Lower leg skin (tissue), 3 donors: ENCODE results near the gene PDZD2.
"Not testable (repeated sequence)": the region's sequence is repeated elsewhere in the genome, so short reads cannot be mapped to it uniquely, and the experiment has no call there.

Source experiments
- CTCF ChIP-seq, 3 donors: fragments of 450-650 bp; IDR thresholded peaks; one replicate each; pipeline ENCODE4 v1.5.1; 2016; ENCODE audit warnings: antibody characterized with exemption in 3 of 3, mild to moderate bottlenecking in 3 of 3, moderate library complexity in 2 of 3
- POLR2A ChIP-seq, 2 donors: fragments of 450-650 bp; IDR thresholded peaks; one replicate each; pipeline ENCODE4 v1.6.1; 2016 to 2017; ENCODE audit warnings: antibody characterized with exemption in 2 of 2, mild to moderate bottlenecking in 1 of 2, moderate library complexity in 1 of 2

DNA sequence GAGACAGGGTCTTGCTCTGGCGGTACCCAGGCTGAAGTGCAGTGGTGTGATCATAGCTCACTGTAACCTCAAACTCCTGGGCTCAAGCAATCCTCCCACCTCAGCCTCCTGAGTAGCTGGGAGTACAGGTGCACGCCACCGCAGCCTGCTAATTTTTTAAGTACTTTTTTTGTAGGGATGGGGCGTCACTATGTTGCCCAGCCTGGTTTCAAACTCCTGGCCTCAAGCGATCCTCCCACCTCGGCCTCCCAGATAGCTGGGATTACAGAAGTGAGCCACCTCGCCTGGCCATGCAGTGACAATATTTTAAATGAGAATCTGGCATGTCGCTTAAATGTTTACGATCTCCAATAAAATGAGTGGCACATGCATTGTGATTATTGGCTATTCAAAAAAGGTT, 376.3 kb downstream of the PDZD2 start:
- TF ChIP-seq CTCF, POLR2A (IDR thresholded peaks at IDR 0.05): not testable (repeated sequence)
